GM12801 (cell line): ENCODE results near the gene NME3.

Experiments used
- CTCF ChIP-seq: IDR thresholded peaks from one replicate; pipeline ENCODE4 v1.5.1; 2011; ENCODE audit warnings: control low read depth; ENCODE audit not compliant: insufficient read length; ENCODE audit errors: extremely low read depth

The NME3 gene

GRCh38 chr16:1777375-1778199 is 6.2 kb upstream of the NME3 start:
- no peak for TF ChIP-seq CTCF

- TF ChIP-seq CTCF: no peak
These were observed 5.6 kb upstream of the NME3 start for GRCh38 chr16:1776991-1777374.

GRCh38 chr16:1776672-1776955 is 5.3 kb upstream of the NME3 start:
- TF ChIP-seq CTCF: no peak

- TF ChIP-seq CTCF: no peak
These were observed 4.7 kb upstream of the NME3 start for GRCh38 chr16:1775846-1776671.

GRCh38 chr16:1775006-1775845 is 3.9 kb upstream of the NME3 start:
- no peak for TF ChIP-seq CTCF

GRCh38 chr16:1774448-1774780 is 3.1 kb upstream of the NME3 start:
- no peak for TF ChIP-seq CTCF
